H1 (cell line): ENCODE results near the gene PLCB1. TPM values are rescaled to one million over a fixed set of nuclear protein-coding genes. Genes with fewer than 3 reads are reported as not detected.

Source experiments
- CTCF ChIA-PET: fragments of 300-600 bp; sonication (Branson Sonifier 250); formaldehyde crosslinking; loops from one replicate; lab custom pipeline; 2021; ENCODE audit not compliant: partially characterized antibody; lab: Charles Lee
- POLR2A ChIA-PET: fragments of 300-600 bp; sonication (Branson Sonifier 250); formaldehyde crosslinking; loops from one replicate; lab custom pipeline; 2021; ENCODE audit warnings: inconsistent platforms; ENCODE audit not compliant: partially characterized antibody; lab: Charles Lee
- DNase-seq, 2 experiments: peaks; one replicate each; pipeline versions ENCODE4 v3.0.0 to v3.0.0-alpha.2; 2010 to 2022; ENCODE audit warnings: low spot score in 2 of 2, low read depth in 1 of 2, mixed read lengths in 1 of 2
- FAIRE-seq: peaks from 2 replicates; lab custom pipeline; 2011; peaks lifted over from hg19 to GRCh38; lab: Jason Lieb, UNC
- H2AFZ ChIP-seq: 2 replicates; pipeline ENCODE4 v1.8.1; 2012; ENCODE audit warnings: low read length, inconsistent platforms
- H2AK5ac ChIP-seq: 2 replicates; pipeline ENCODE4 v1.6.1; 2013; ENCODE audit warnings: low read depth, low read length
- H2BK120ac ChIP-seq: replicated peaks from 2 replicates; pipeline ENCODE3; 2013; ENCODE audit warnings: low read depth, low read length, inconsistent platforms
- H2BK12ac ChIP-seq: 2 replicates; pipeline ENCODE4 v1.6.1; 2013; ENCODE audit warnings: low read depth, low read length
- H2BK15ac ChIP-seq: 2 replicates; pipeline ENCODE4 v1.6.1; 2013; ENCODE audit warnings: low read length
- H2BK20ac ChIP-seq: 2 replicates; pipeline ENCODE4 v1.6.1; 2013; ENCODE audit warnings: low read length
- H2BK5ac ChIP-seq: 2 replicates; pipeline ENCODE4 v1.6.1; 2013; ENCODE audit warnings: low read depth, low read length
- H3K14ac ChIP-seq: 2 replicates; pipeline ENCODE4 v1.6.1; 2013; ENCODE audit warnings: inconsistent platforms; ENCODE audit not compliant: insufficient read length
- H3K18ac ChIP-seq: 2 replicates; pipeline ENCODE4 v1.6.1; 2013; ENCODE audit warnings: low read length; ENCODE audit errors: extremely low read depth
- H3K23ac ChIP-seq: 2 replicates; pipeline ENCODE4 v1.6.1; 2013; ENCODE audit warnings: inconsistent platforms; ENCODE audit not compliant: insufficient read length
- H3K23me2 ChIP-seq: 2 replicates; pipeline ENCODE4 v1.6.1; 2013; ENCODE audit warnings: low read depth, low read length
- H3K27ac ChIP-seq: 2 replicates; pipeline ENCODE4 v1.6.1; 2011; ENCODE audit warnings: low read depth, low read length, inconsistent platforms
- H3K27me3 ChIP-seq, 4 experiments: replicated peaks in 1 of 4; 1 replicate in 1 of 4; 2 replicates in 3 of 4; pipeline versions ENCODE4 v1.6.1 to v1.8.1; 2011 to 2013; ENCODE audit warnings: low read length in 3 of 4, mild to moderate bottlenecking in 3 of 4, inconsistent platforms in 2 of 4, mixed read lengths in 2 of 4, moderate library complexity in 1 of 4; ENCODE audit not compliant: control insufficient read depth in 3 of 4, insufficient read depth in 3 of 4; ENCODE audit errors: extremely low read depth in 1 of 4
- H3K36me3 ChIP-seq, 4 experiments: 2 replicates each; pipeline versions ENCODE4 v1.6.1 to v1.8.1; 2011 to 2013; ENCODE audit warnings: mild to moderate bottlenecking in 4 of 4, low read length in 3 of 4, moderate library complexity in 2 of 4, control low read depth in 1 of 4, inconsistent platforms in 1 of 4; ENCODE audit not compliant: insufficient read depth in 4 of 4, control insufficient read depth in 2 of 4
- H3K4ac ChIP-seq: replicated peaks from 2 replicates; pipeline ENCODE3; 2013; ENCODE audit warnings: low read length, low read depth, mixed read lengths, inconsistent platforms; ENCODE audit not compliant: insufficient read length
- H3K4me1 ChIP-seq, 4 experiments: replicated peaks in 1 of 4; 1 replicate in 1 of 4; 2 replicates in 3 of 4; pipeline versions ENCODE4 v1.6.1 to v1.8.1; 2011 to 2013; ENCODE audit warnings: low read length in 3 of 4, inconsistent platforms in 2 of 4, mixed read lengths in 1 of 4; ENCODE audit not compliant: insufficient read depth in 4 of 4, control insufficient read depth in 3 of 4
- H3K4me2 ChIP-seq, 2 experiments: 2 replicates each; pipeline versions ENCODE4 v1.6.1 to v1.8.1; 2011 to 2013; ENCODE audit warnings: low read depth in 2 of 2, low read length in 2 of 2, control low read depth in 1 of 2, inconsistent platforms in 1 of 2, mild to moderate bottlenecking in 1 of 2; ENCODE audit not compliant: insufficient read depth in 1 of 2
- H3K4me3 ChIP-seq, 4 experiments: fragments of 200-600, 300-600 bp in 1 of 4; sonication (generic), shearing (Covaris generic), sonication (Bioruptor Twin) in 1 of 4; 2 replicates each; pipeline versions ENCODE4 v1.5.1 to v1.8.1; 2011 to 2016; ENCODE audit warnings: low read length in 4 of 4, low read depth in 3 of 4, control low read depth in 2 of 4, inconsistent platforms in 2 of 4, mild to moderate bottlenecking in 2 of 4, mixed read lengths in 1 of 4, moderate library complexity in 1 of 4; ENCODE audit not compliant: insufficient read depth in 2 of 4; ENCODE audit errors: extremely low read depth in 1 of 4
- H3K56ac ChIP-seq: replicated peaks from 2 replicates; pipeline ENCODE3; 2013; ENCODE audit warnings: low read depth, mild to moderate bottlenecking, mixed read lengths, low read length, inconsistent platforms; ENCODE audit not compliant: insufficient read length
- H3K79me1 ChIP-seq: 2 replicates; pipeline ENCODE4 v1.6.1; 2013; ENCODE audit warnings: low read depth, low read length, control low read depth
- H3K79me2 ChIP-seq, 2 experiments: 2 replicates each; pipeline versions ENCODE4 v1.6.1 to v1.8.1; 2012 to 2013; ENCODE audit warnings: low read length in 2 of 2, mild to moderate bottlenecking in 2 of 2, inconsistent platforms in 1 of 2; ENCODE audit not compliant: insufficient read depth in 2 of 2, control insufficient read depth in 1 of 2
- H3K9ac ChIP-seq, 4 experiments: replicated peaks in 1 of 4; 1 replicate in 1 of 4; 2 replicates in 3 of 4; pipeline versions ENCODE4 v1.6.1 to v1.8.1; 2011 to 2013; ENCODE audit warnings: low read depth in 3 of 4, low read length in 3 of 4, control low read depth in 2 of 4, mild to moderate bottlenecking in 2 of 4, moderate library complexity in 2 of 4, inconsistent platforms in 1 of 4; ENCODE audit errors: extremely low read depth in 1 of 4
- H3K9me3 ChIP-seq, 2 experiments: 2 replicates each; pipeline versions ENCODE4 v1.6.1 to v1.8.1; 2012 to 2013; ENCODE audit warnings: mild to moderate bottlenecking in 2 of 2, moderate library complexity in 2 of 2, control low read depth in 1 of 2, inconsistent platforms in 1 of 2, low read depth in 1 of 2, low read length in 1 of 2, mixed read lengths in 1 of 2; ENCODE audit not compliant: insufficient read depth in 2 of 2
- H4K20me1 ChIP-seq, 2 experiments: replicated peaks in 1 of 2; 2 replicates each; pipeline versions ENCODE3 to v1.8.1; 2011 to 2013; ENCODE audit warnings: inconsistent platforms in 2 of 2, low read length in 2 of 2, mild to moderate bottlenecking in 1 of 2; ENCODE audit not compliant: insufficient read depth in 2 of 2, control insufficient read depth in 1 of 2
- H4K5ac ChIP-seq: 2 replicates; pipeline ENCODE4 v1.6.1; 2013; ENCODE audit warnings: low read length, low read depth, mixed read lengths, inconsistent platforms; ENCODE audit not compliant: insufficient read length
- H4K8ac ChIP-seq: 2 replicates; pipeline ENCODE4 v1.8.0; 2013; ENCODE audit warnings: mild to moderate bottlenecking, moderate library complexity, low read length, inconsistent platforms; ENCODE audit not compliant: insufficient read depth; ENCODE audit errors: extremely low read depth
- H4K91ac ChIP-seq: replicated peaks from 2 replicates; pipeline ENCODE3; 2013; ENCODE audit warnings: low read length, mixed read lengths, inconsistent platforms; ENCODE audit not compliant: insufficient read length
- BACH1 ChIP-seq: IDR thresholded peaks from 2 replicates; pipeline ENCODE4 v1.6.1; 2012; ENCODE audit warnings: low read length, improper control_type of control experiment
- E2F6 ChIP-seq: IDR thresholded peaks from 2 replicates; pipeline ENCODE4 v1.6.1; 2012; ENCODE audit warnings: inconsistent platforms
- MAX ChIP-seq: IDR thresholded peaks from 2 replicates; pipeline ENCODE4 v1.6.1; 2012; ENCODE audit warnings: inconsistent platforms
- RFX5 ChIP-seq: IDR thresholded peaks from 2 replicates; pipeline ENCODE4 v1.6.1; 2011; ENCODE audit warnings: low read depth, low read length, improper control_type of control experiment, borderline replicate concordance
- SIN3A ChIP-seq, 2 experiments: IDR thresholded peaks in 1 of 2; conservative IDR thresholded peaks in 1 of 2; 2 replicates each; pipeline ENCODE4 v1.6.1; 2011 to 2012; ENCODE audit warnings: low read length in 2 of 2, improper control_type of control experiment in 1 of 2, low read depth in 1 of 2, mild to moderate bottlenecking in 1 of 2
- SP1 ChIP-seq: IDR thresholded peaks from 2 replicates; pipeline ENCODE4 v1.6.1; 2011; ENCODE audit warnings: low read depth, low read length
- WGBS, 2 experiments: shearing (Covaris generic) in 1 of 2; methylation state at CpG; one replicate each; pipeline versions ENCODE4 v1.1.6 to v1.1.7; 2013 to 2015; ENCODE audit warnings: low lambda C conversion rate in 2 of 2, mixed read lengths in 2 of 2, inconsistent platforms in 1 of 2, low coverage in 1 of 2, missing lambda C conversion rate in 1 of 2; ENCODE audit not compliant: insufficient replicate concordance in 2 of 2, insufficient coverage in 1 of 2, insufficient read length in 1 of 2; ENCODE audit errors: extremely low coverage in 1 of 2, missing lambda C conversion rate in 1 of 2; 5-methylcytosine and 5-hydroxymethylcytosine counted together
- polyA plus RNA-seq, 7 experiments: library from polyadenylated mRNA; depleted of rRNA in 3 of 7; stranded (reverse) in 5 of 7; unstranded in 2 of 7; fragments of >200 nt in 5 of 7; fragments of 200-250 nt in 2 of 7; gene quantifications; 1 replicate in 5 of 7; 2 replicates in 1 of 7; 4 replicates in 1 of 7; pipeline versions ENCODE4 v1.2.1 to v1.2.3, GENCODE V29; 2011 to 2013; ENCODE audit warnings: missing spikeins in 2 of 7, mixed read lengths in 2 of 7
- total RNA-seq: library from RNA; stranded (reverse); fragmentation: NEBNext Ultra II Directional; extraction: Animal tissue kit (Norgen Biotek cat#: 25700); gene quantifications from 2 replicates; pipeline ENCODE4 v1.2.1, GENCODE V29; 2021

PLCB1 gene
- total and polyA plus RNA-seq, 2 of the 8 experiments (the other 6 are each of a cell fraction or from before 2014, with no cell fraction given): 2.6 to 9.1 TPM

- no peaks in the 10 kb centered on the region for H4K20me1 ChIP-seq
- 93% methylated on average over 3 of the region's 3 CpGs; no CpG with 5 or more reads in 1 of the 2 experiments for WGBS, 2 experiments
- H2BK12ac ChIP-seq: no peak overlapping the region
- H3K4me2 ChIP-seq: no peak overlapping the region
- no peak overlapping the region for H2AK5ac ChIP-seq
- H4K8ac ChIP-seq: no peak overlapping the region
- no peak overlapping the region for H2BK15ac ChIP-seq
- H3K36me3 ChIP-seq: no peaks in the 10 kb centered on the region
- no peak for TF ChIP-seq E2F6
- TF ChIP-seq MAX: no peak
- no peak for TF ChIP-seq SIN3A (conservative IDR thresholded peaks at IDR 0.05 in 1 of 2, IDR thresholded peaks at IDR 0.05 in 1 of 2; ENCODE audit: low read depth in 1 of 2, low read length in 2 of 2)
- no peak for TF ChIP-seq RFX5
- no peak for TF ChIP-seq SP1
- TF ChIP-seq BACH1: no peak
- H3K27ac ChIP-seq: no peak overlapping the region
- FAIRE-seq (no peak), DNase-seq (no peak)
- H4K91ac ChIP-seq: no peak overlapping the region
- H3K9me3 ChIP-seq: no peaks in the 10 kb centered on the region
- H3K56ac ChIP-seq: no peak overlapping the region
- no peaks in the 10 kb centered on the region for H3K79me2 ChIP-seq
- H3K23me2 ChIP-seq: no peaks in the 10 kb centered on the region
- no peak overlapping the region for H2BK20ac ChIP-seq
- POLR2A ChIA-PET: no interaction called here
- no peaks in the 10 kb centered on the region for H3K27me3 ChIP-seq
- H3K4ac ChIP-seq: no peak overlapping the region
- no peak overlapping the region for H3K4me3 ChIP-seq
- H3K79me1 ChIP-seq: no peaks in the 10 kb centered on the region
- H3K9ac ChIP-seq: no peak overlapping the region
- no peaks in the 10 kb centered on the region; a peak in 1 of 7 replicates for H3K4me1 ChIP-seq
- H4K5ac ChIP-seq: no peak overlapping the region
- H3K23ac ChIP-seq: no peak overlapping the region
- H2AFZ ChIP-seq: no peak overlapping the region
- CTCF ChIA-PET: interaction anchor here (1.4 kb wide), 1 partner anchor 123 kb away, joined by 4 read pairs; no protein-coding TSS in a partner anchor
- no peak overlapping the region for H3K18ac ChIP-seq
- no peak overlapping the region for H3K14ac ChIP-seq
- H2BK5ac ChIP-seq: no peak overlapping the region; the same call in 1 of the 2 replicates
- H2BK120ac ChIP-seq: no peak overlapping the region
These were observed 212.0 kb downstream of the PLCB1 start for GRCh38 chr20:8344106-8344505.
